Ramos (cell line): ENCODE measurements around the gene GKAP1.
"Not testable (repeated sequence)": the region's sequence is repeated elsewhere in the genome, so short reads cannot be mapped to it uniquely, and the experiment has no call there.

ENCODE experiments used
- in situ Hi-C: fragments of 300-500 bp; cut with MboI; formaldehyde crosslinking; loops from one replicate; pipeline ENCODE4 v1.14.3; 2022; ENCODE audit warnings: low sequenced_read_pairs; ENCODE audit not compliant: unreplicated experiment

The GKAP1 gene

GRCh38 chr9:83817356-83818278, at the start of gene GKAP1:
Gene GKAP1, minus strand, starts transcription at chr9:83817769. Its CDS starts 11,252 bp downstream, at chr9:83806517.
- in situ Hi-C loops = not testable (repeated sequence)

DNA sequence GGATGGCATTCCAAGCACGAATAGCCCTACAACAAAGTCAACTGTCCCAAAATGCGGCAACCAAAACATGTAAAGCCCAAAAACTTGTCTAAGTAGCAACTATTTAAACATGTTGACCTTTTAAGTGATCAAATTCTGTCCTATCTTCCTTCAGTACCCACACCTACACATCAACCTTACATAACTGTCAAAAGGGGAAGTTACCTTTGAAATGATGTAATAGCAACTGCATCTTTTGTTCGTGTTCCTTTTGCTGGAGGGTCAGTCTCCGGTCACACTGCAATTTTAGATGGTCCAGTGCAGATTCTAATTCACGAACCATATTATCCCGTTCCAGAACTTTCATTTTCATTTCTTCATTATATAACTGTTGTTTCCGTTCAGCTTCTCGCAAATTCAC, 32.3 kb upstream of the GKAP1 start:
- in situ Hi-C loops = not testable (repeated sequence)

DNA sequence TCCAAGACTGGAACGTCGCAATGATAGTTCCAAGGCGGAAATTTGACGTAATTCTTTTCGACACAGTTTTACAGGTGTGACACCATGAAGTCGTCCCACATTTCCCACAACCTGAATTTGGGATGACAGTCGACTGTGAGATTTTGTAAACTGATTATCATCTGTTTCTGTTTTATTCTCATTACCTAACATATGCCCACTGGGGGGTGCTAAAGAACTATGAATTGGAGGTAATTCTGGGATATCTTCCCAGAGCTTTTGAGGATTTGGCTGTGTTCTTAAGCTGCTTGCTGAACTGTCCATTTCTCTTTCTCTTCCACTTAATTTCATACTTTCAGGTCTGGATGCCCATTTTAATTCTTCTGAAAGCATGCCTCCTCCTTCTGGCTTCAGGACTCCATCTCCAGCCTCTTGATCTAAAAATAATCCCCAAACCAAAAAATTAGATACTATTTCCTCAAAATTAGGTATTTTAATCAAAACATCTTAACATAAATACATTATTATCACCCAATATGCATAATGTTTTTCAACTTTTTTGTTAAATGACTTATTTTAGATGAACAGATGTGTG, 19.6 kb upstream of the GKAP1 start:
- in situ Hi-C loops = not testable (repeated sequence)

DNA sequence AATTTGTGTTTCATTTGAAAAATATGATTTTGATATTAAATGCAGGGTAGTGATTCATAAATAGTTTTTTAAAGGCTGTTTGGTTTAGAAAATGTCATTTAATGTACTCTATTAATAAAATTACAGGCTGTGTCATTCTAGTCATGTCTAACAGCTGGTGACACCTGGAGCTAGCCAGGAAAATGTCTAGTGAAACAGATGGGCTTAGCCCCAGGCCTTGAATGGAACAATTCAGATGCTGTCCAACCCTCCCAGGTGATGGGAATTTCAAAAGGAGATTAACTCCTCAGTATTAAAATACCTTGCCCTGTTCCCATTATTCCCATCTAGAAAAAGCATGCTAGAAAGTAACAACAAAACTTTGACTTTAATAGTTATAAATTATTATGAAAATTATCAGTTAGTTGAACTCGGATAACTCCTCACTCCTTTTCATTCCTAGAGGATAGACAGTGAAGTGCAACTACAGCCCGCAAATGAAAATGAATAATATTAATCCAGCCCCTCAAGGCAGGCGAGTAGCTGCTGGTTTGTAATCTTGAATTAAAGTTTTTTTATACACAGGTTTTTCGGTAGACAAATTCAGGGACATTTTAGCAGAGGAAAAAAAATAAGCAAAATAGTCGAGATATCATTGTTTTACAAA, 13.0 kb upstream of the GKAP1 start:
- in situ Hi-C loops = not testable (repeated sequence)

- in situ Hi-C loops = not testable (repeated sequence)
Measured at GRCh38 chr9:83824986-83825623, 7.5 kb upstream of the GKAP1 start.

DNA sequence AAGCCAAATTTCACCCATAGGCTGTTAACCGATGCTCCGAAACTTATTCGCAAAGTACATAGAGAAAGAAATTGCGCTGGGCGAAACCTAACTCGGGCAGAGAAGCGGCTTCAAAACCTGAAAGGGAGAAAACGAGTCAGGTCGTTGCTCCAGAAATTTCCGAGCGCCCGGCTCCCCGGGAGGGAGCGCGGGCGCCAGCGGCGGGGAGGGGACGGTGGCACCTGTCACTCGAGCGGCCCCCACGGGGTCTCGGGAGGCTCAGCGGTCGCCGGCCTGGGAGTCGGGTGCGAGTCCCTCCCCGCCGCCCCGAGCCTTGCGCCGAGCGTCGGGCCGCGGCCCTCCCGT, 586 bp downstream of the GKAP1 start:
- in situ Hi-C loops = not testable (repeated sequence)

DNA sequence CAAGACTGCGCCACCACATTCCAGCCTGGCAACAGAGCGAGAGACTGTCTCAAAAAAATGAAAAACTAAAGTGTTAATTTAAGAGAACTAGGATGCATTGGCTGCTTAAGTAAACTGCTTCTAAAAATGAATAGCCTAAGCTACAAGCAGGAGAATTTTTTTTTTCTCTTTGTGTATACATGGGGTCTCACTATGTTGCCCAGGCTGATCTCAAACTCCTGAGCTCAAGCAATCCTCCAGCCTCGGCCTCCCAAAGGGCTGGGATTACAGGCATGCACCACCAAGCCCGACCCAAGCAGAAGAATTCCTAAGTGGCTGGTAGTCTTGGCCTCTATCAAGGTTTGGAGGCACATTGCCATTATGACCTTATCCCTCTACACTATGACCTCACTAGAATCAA, 2.4 kb downstream of the GKAP1 start:
- in situ Hi-C loops = not testable (repeated sequence)

- in situ Hi-C loops = not testable (repeated sequence)
Measured at GRCh38 chr9:83809213-83809612, 8.4 kb downstream of the GKAP1 start.

GRCh38 chr9:83804454-83804853, 13.1 kb downstream of the GKAP1 start:
- in situ Hi-C loops = not testable (repeated sequence)

DNA sequence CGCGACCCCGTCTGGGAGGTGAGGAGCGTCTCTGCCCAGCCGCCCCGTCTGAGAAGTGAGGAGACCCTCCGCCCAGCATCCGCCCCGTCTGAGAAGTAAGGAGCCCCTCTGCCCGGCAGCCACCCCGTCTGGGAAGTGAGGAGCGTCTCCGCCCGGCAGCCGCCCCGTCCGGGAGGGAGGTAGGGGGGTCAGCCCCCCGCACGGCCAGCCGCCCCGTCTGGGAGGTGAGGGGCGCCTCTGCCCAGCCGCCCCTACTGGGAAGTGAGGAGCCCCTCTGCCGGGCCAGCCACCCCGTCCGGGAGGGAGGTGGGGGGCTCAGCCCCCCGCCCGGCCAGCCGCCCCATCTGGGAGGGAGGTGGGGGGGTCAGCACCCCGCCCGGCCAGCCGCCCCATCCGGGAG, 13.6 kb downstream of the GKAP1 start:
- in situ Hi-C loops = not testable (repeated sequence)

DNA sequence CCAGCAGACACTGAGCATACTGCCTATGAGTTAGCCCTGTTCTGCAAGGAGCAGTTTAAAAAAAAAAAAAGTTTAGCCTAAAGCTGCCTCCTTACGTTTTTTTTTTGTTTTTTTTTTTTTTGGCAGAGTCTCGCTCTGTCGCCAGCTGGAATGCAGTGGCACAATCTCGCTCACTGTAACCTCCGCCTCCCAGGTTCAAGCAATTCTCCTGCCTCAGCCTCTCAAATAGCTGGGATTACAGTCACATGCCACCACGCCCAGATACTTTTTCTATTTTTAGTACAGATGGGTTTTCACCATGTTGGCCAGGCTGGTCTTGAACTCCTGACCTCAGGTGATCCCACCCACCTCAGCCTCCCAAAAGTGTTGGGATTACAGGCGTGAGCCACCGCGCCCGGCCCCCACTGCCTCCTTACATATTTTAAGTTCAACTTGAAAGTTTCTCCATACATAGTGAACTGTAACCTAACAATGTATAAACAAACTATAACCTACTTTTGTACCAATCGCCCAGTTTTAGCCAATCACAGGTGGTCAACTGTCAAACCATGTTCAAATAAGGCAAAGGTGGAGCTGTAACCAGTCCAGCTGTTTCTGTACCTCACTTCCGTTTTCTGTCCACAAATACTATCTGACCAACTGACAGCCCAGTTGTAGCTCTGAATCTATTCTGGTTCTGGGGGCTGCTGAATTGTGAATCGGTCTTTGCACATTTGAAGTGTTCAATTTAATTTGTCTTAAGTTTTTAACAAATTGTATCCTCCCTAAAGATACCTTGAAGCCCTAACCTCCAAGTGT, 17.1 kb downstream of the GKAP1 start:
- in situ Hi-C loops = no loop called here

- in situ Hi-C loops = no loop called here
Measured at GRCh38 chr9:83794051-83794450, 23.5 kb downstream of the GKAP1 start.

DNA sequence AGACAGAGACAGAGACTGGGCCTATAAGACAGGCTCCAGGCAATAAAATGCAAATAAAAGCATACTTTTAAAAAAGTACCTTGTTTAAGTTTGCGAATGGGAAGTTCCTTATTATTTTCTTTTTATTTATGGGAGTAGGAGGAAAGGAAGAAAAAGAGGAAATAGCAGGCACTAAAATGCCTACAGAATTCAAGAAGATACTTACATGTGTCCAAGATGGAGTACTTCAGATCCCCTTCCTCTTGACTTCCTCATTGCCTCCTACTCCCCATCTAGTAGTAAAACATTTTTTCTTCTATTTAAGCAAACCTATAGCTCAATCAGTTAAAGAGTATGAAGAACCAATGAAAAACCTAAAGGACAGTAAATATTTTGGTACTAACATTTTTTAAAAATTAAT, 24.8 kb downstream of the GKAP1 start:
- in situ Hi-C loops = no loop called here

- in situ Hi-C loops = no loop called here
Measured at GRCh38 chr9:83778164-83778563, 39.4 kb downstream of the GKAP1 start.

DNA sequence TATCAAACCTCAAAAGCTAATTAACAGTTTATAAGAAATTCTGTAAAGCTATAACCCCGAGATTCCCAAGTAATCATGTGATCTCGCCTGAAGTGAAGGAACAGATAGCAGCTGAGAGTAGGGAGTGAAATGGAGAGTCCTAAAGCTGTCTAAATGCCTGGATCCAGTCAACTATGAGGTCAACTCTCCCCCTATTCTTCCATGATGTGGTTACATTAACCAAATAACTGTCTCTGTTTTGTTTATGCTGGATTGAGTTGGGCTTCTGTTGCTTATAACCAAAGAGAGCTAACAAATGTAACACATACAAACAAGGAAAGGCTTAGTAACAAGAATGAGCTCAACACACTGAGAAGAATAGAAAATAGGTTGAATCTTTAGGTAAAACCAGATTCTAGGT, 41.6 kb downstream of the GKAP1 start:
- in situ Hi-C loops = no loop called here

DNA sequence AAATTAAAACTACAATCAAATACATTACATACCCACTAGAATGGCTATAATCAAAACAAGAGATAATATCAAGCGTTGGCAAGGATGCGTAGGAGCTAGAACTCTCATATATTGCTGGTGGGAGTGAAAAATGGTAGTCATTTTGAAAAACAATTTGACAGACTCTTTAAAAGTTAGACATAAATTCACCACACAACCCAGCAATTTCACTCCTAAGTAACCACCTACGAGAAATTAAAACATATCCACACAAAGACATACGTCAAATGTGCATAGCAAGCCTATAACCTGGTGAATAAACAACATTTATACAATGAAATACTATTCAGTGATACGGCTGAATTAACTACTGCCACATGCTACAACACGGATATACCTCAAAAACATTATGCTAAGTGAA, 44.7 kb downstream of the GKAP1 start:
- in situ Hi-C loops = no loop called here

GRCh38 chr9:83765376-83765775, 52.2 kb downstream of the GKAP1 start:
- in situ Hi-C loops = no loop called here

DNA sequence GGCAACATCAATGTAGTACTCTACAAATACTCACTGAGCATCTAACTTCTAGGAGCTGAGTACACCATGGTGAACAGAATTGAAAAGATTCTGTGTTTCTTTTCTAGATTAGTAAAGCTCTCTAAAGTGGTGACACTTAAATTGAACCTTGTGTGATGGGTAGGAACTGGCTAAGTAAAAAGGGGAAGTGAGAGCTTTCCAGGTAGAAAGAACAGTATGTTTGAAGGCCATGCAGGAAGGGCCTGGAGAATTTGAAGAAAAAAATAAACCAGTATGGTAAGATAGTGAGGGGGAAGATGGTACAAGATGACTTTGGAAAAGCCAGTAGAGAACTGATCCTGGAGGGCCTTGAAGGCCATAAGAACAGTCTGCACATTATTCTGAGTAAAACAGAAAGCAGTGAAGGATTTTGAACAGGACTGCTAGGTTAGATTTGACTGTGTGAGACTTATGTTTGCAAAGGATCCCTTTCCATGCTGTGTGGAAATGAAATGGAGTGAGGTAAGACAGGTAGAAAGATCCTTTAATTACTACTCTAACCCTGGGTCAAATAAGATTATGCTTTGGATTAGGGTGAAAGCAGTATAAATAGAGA, 63.1 kb downstream of the GKAP1 start:
- in situ Hi-C loops = no loop called here

DNA sequence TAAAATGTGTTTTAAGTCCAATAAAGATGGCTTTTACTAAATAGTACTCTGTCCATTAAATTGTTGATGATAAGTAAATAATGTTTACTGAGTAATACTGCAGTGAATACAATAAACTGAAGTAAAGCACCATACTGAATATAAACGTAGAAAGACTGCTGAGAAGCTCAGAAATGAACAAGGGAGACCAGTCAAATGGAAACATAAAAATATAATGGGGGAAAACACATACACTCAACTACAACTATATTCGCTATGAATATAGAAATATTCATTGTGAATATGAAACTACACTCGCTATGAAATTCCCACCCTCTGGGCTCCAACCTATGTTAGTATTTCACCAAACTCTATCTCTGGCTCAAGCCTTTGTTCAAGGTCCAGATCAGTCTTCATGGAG, 67.9 kb downstream of the GKAP1 start:
- in situ Hi-C loops = no loop called here

DNA sequence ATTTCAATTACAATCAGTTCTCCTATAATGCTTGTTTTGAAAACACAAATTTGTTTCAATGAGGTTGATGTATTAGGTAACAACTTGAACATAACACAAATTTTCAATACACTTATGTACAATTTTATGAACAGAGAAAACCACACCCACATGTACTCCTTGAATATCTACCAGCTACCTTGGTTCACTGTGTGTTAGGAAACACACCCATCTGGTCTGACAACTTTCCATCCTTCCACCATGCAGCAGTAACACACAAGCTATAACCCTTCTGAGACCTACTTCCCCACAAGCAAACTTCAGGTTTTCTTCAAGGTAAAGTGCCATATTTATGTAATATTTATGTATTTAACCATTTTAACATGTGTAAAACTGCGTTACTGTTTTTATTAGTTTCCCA, 73.4 kb downstream of the GKAP1 start:
- in situ Hi-C loops = no loop called here
